Ovary (tissue), 9 donors: ENCODE measurements around the gene C4A. TPM values are rescaled to one million over a fixed set of nuclear protein-coding genes. Genes with fewer than 3 reads are reported as not detected.

Source experiments
- DNase-seq, 5 donors: peaks; one replicate each; pipeline ENCODE4 v3.0.0-alpha.2; 2019 to 2020
- H3K27ac ChIP-seq, 2 donors: fragments of 200-600 bp; one replicate each; pipeline versions ENCODE4 v1.5.1 to v1.8.0; 2019 to 2022
- H3K27me3 ChIP-seq: fragments of 200-600 bp; one replicate; pipeline ENCODE4 v1.8.0; 2022
- H3K36me3 ChIP-seq: fragments of 200-600 bp; sonication (generic); one replicate; pipeline ENCODE4 v1.5.1; 2019
- H3K4me1 ChIP-seq: one replicate; pipeline ENCODE4 v1.8.1; 2013; ENCODE audit warnings: mild to moderate bottlenecking, moderate library complexity; ENCODE audit not compliant: insufficient read depth
- H3K4me3 ChIP-seq: fragments of 200-600 bp; sonication (generic); one replicate; pipeline ENCODE4 v1.5.1; 2017
- H3K9me3 ChIP-seq, 2 donors: fragments of 200-600 bp in 1 of 2; sonication (generic) in 1 of 2; one replicate each; pipeline versions ENCODE4 v1.5.1 to v1.8.1; 2013 to 2019; ENCODE audit warnings: mild to moderate bottlenecking in 1 of 2, moderate library complexity in 1 of 2
- EP300 ChIP-seq: sonication (generic); formaldehyde crosslinking; IDR thresholded peaks from one replicate; pipeline ENCODE4 v1.6.1; 2017; ENCODE audit warnings: antibody characterized with exemption
- POLR2A ChIP-seq: fragments of 450-650 bp; IDR thresholded peaks from one replicate; pipeline ENCODE4 v1.6.1; 2017; ENCODE audit warnings: antibody characterized with exemption, mild to moderate bottlenecking, moderate library complexity
- WGBS, 3 donors: extraction: QIAGEN DNeasy Blood & Tissue Kit in 1 of 3; methylation state at CpG; one replicate each; pipeline versions ENCODE4 v1.1.5 to v1.1.7; 2013 to 2017; 5-methylcytosine and 5-hydroxymethylcytosine counted together
- intact Hi-C, 4 donors: fragments of 100-400 bp; cut with DNase I; formaldehyde crosslinking; loops; one replicate each; pipeline versions ENCODE4 v1.11.0 to v1.15.1; 2022 to 2023
- polyA plus RNA-seq, 2 donors: library from polyadenylated mRNA; stranded (reverse); fragments of 200-250 nt in 1 of 2; fragments of 350-450 nt in 1 of 2; fragmentation: Illumina TruSeq in 1 of 2; extraction: RNeasy Lipid Tissue Mini Kit (QIAGEN cat#74804) in 1 of 2; gene quantifications; one replicate each; pipeline ENCODE4 v1.2.3, GENCODE V29; 2013 to 2014
- total RNA-seq, 7 donors: library from RNA; depleted of rRNA in 2 of 7; stranded (reverse); fragments of >200 nt in 2 of 7; fragmentation: NEBNext Ultra II Directional in 3 of 7; extraction: Animal tissue kit (Norgen Biotek cat#: 25700) in 3 of 7; gene quantifications; one replicate each; pipeline versions ENCODE4 v1.1.0 to v1.2.4, GENCODE V29; 2016 to 2023
- TF ChIP-seq, protein P1 (sequence below), 3 donors: fragments of 450-650 bp in 2 of 3; fragments of 200-600 bp in 1 of 3; IDR thresholded peaks; one replicate each; pipeline versions ENCODE4 v1.5.1 to v1.8.0; 2016 to 2022; ENCODE audit warnings: antibody characterized with exemption in 3 of 3, mild to moderate bottlenecking in 1 of 3
- donor health status: DM: no; HTN: no; CAD: no; lungs with moderate emphysema.
- donor health status: DM: no; HTN: no; CAD: no.
- donor health status: Bipolar disorder and iron deficiency.
- donor health status: DM: yes; HTN: yes; CAD: no.
- donor health status: DM: no; HTN: no; CAD: no.
- donor health status: DM: yes; HTN: yes; CAD: no.

C4A gene
- total and polyA plus RNA-seq, 9 donors, result 114 to 1,617 (median 248) TPM

DNA sequence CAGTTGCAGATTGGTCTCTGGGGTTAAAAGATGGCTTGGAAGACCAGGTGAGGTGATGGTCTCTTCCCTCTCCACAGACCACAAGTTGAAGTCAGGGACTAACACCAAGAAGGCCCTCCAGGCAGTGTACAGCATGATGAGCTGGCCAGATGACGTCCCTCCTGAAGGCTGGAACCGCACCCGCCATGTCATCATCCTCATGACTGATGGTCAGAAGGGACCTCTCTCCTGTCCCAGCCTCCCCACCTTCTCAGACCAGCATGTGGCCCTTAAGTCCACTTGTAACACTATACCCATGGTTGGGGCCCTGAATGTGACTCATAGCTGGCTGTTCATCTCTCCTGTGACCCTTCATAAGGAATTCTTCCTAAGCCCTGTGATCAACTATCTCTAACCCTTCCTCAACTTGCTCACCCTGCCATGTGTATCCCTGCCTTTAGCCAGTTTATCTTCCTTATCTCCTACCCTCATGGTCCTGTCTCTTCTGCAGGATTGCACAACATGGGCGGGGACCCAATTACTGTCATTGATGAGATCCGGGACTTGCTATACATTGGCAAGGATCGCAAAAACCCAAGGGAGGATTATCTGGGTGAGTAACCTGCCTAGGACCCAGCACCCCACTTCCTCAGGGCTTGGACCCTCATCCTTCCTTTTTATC, 33.0 kb upstream of the C4A start:
- no peak overlapping the region for H3K4me3 ChIP-seq
- no peak overlapping the region for H3K27ac ChIP-seq
- TF ChIP-seq POLR2A (no peak), EP300 (no peak)
- TF ChIP-seq, protein P1, sequence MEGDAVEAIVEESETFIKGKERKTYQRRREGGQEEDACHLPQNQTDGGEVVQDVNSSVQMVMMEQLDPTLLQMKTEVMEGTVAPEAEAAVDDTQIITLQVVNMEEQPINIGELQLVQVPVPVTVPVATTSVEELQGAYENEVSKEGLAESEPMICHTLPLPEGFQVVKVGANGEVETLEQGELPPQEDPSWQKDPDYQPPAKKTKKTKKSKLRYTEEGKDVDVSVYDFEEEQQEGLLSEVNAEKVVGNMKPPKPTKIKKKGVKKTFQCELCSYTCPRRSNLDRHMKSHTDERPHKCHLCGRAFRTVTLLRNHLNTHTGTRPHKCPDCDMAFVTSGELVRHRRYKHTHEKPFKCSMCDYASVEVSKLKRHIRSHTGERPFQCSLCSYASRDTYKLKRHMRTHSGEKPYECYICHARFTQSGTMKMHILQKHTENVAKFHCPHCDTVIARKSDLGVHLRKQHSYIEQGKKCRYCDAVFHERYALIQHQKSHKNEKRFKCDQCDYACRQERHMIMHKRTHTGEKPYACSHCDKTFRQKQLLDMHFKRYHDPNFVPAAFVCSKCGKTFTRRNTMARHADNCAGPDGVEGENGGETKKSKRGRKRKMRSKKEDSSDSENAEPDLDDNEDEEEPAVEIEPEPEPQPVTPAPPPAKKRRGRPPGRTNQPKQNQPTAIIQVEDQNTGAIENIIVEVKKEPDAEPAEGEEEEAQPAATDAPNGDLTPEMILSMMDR (IDR thresholded peaks at IDR 0.05), result no peak
- no peaks in the 10 kb centered on the region for H3K36me3 ChIP-seq
- H3K9me3 ChIP-seq, result no peaks in the 10 kb centered on the region
- peaks cover 6% of the 10 kb centered on the region for H3K4me1 ChIP-seq
- 76 to 88% (median 88%) methylated on average over 6 of the region's 6 CpGs for WGBS, 3 donors
- DNase-seq, result no peak
- H3K27me3 ChIP-seq, result no peaks in the 10 kb centered on the region
- intact Hi-C loops, result loop anchor here in 1 of 4 donors (10.0 kb wide), 1 partner anchor 1336 kb away; the partner anchor contains the start of genes PFDN6 and WDR46

GRCh38 chr6:31949926-31950548, 31.8 kb upstream of the C4A start:
- no peak overlapping the region for H3K27ac ChIP-seq
- WGBS, 3 donors, result 72 to 81% (median 78%) methylated on average over 7 of the region's 7 CpGs
- TF ChIP-seq EP300 (no peak), POLR2A (no peak)
- TF ChIP-seq, protein P1 (IDR thresholded peaks at IDR 0.05), result no peak
- no peak overlapping the region for H3K4me3 ChIP-seq
- H3K9me3 ChIP-seq, result no peaks in the 10 kb centered on the region
- no peaks in the 10 kb centered on the region for H3K27me3 ChIP-seq
- intact Hi-C loops, result loop anchor here in 3 of 4 donors (5.0 to 10.0 kb wide), 3 partner anchors 43 to 1335 kb away; partner anchors contain the start of genes ZBTB12 (in 2 of the 3), PFDN6 (in 1 of the 3) and WDR46 (in 1 of the 3)
- no peak for DNase-seq
- peaks cover 2% of the 10 kb centered on the region for H3K36me3 ChIP-seq
- H3K4me1 ChIP-seq, result peaks cover 5% of the 10 kb centered on the region

GRCh38 chr6:31952140-31952805, 29.6 kb upstream of the C4A start:
- DNase-seq, result peak; percentile 56 to 79 (median 68)
- H3K27ac ChIP-seq, result no peak overlapping the region
- intact Hi-C loops, result loop anchor here in 3 of 4 donors (5.0 to 10.0 kb wide), 2 partner anchors 45 to 47 kb away; partner anchors contain the start of gene ZBTB12 (in 2 of the 3)
- H3K4me1 ChIP-seq, result no peaks in the 10 kb centered on the region
- peaks cover 2% of the 10 kb centered on the region for H3K36me3 ChIP-seq
- H3K9me3 ChIP-seq, result no peaks in the 10 kb centered on the region
- H3K27me3 ChIP-seq, result no peaks in the 10 kb centered on the region
- TF ChIP-seq EP300 (no peak), POLR2A (no peak)
- TF ChIP-seq, protein P1 (IDR thresholded peaks at IDR 0.05), result peak in 2 of 3 donors; percentile 55 to 58
- H3K4me3 ChIP-seq, result no peak overlapping the region
- 46 to 50% (median 46%) methylated on average over 5 of the region's 5 CpGs for WGBS, 3 donors

- Histone ChIP-seq H3K27ac (no peak overlapping the region), H3K4me3 (no peak overlapping the region), H3K4me1 (no peaks in the 10 kb centered on the region), H3K36me3 (peaks cover 2% of the 10 kb centered on the region), H3K9me3 (no peaks in the 10 kb centered on the region), H3K27me3 (no peaks in the 10 kb centered on the region)
- 72 to 79% (median 75%) methylated on average over 5 of the region's 5 CpGs for WGBS, 3 donors
- TF ChIP-seq EP300, result no peak
- TF ChIP-seq, protein P1 (IDR thresholded peaks at IDR 0.05), result no peak
- no peak for TF ChIP-seq POLR2A
- no peak for DNase-seq
- intact Hi-C loops, result loop anchor here in 3 of 4 donors (5.0 to 10.0 kb wide), 2 partner anchors 46 to 48 kb away; partner anchors contain the start of gene ZBTB12 (in 2 of the 3)
Measured at GRCh38 chr6:31952890-31953289, 29.0 kb upstream of the C4A start.
